HG02678 (cell line): Measurements from ENCODE around the gene ST14.
"Not testable (repeated sequence)": the region's sequence is repeated elsewhere in the genome, so short reads cannot be mapped to it uniquely, and the experiment has no call there.

Experiments used
- ATAC-seq: cut with Tn5 transposase; IDR thresholded peaks from one replicate; pipeline ENCODE4 v1.9.1; 2021; ENCODE audit warnings: mild to moderate bottlenecking, moderate library complexity; ENCODE audit not compliant: unreplicated experiment

Gene ST14

DNA sequence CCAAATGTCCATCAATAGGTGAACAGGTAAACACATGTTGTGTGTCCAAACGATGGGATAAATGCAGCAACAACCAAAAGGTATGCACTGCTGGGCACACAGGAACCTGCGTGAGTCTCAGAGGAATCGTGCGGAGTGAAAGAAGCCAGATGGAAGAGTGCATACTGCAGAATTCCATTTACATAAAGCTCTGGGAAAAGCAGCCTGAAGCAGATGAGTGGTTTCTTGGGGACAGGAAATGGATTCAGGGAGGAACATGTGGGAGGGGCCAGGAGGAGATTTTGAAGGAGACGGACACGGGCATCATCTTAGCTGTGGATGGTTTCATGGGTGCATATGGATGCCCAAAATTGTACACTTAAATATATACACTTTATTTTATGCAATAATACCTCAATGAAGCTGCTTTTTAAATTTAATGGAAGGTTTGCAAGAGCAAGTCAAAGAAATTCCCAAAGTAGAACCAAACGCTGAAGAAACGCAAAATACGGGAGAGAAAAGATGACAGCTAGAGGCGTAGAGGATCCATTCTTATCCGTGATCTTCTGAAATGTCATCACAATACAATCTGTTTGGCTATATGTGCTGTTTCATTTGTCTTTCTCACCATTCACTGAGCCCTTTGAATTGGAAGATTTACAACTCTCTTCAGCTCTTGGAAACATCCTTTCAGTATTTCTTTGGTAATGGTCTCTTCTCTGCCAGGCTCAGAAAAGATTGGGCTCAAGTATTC, 24.5 kb downstream of the ST14 start:
- ATAC-seq = no peak

DNA sequence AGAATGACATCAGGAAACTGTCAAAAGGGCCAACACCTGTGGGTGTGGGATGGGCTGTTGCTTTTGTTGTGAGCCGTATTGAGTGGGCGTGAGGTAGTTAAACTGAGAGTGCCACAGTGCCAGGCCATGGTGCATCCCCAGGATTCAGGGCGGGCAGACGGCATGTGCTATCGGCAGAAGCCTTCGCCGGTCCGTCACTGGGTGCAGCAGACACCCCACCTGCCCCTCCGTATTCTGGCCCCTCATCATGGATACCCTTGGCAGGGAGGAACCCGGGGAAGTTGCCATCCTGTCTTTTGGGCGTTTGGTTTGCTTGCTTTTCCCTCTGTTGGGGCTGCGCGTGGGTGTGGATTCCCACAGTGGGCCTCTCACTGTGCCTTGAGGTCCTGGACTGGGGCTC, 27.5 kb downstream of the ST14 start:
- no peak for ATAC-seq

DNA sequence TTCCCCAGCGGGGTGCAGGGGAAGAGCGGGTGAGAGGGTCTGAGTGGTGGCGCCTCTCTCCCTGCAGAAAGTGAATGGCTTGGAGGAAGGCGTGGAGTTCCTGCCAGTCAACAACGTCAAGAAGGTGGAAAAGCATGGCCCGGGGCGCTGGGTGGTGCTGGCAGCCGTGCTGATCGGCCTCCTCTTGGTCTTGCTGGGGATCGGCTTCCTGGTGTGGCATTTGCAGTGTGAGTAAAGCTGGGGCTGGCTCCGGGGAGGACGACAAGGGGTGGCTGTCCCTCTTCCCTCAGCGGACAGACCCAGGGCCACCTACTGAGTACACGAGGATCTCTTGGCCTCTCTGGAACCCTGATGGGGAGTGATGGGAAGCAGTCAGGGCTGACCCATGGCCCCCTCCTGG, 28.5 kb downstream of the ST14 start:
- no peak for ATAC-seq

DNA sequence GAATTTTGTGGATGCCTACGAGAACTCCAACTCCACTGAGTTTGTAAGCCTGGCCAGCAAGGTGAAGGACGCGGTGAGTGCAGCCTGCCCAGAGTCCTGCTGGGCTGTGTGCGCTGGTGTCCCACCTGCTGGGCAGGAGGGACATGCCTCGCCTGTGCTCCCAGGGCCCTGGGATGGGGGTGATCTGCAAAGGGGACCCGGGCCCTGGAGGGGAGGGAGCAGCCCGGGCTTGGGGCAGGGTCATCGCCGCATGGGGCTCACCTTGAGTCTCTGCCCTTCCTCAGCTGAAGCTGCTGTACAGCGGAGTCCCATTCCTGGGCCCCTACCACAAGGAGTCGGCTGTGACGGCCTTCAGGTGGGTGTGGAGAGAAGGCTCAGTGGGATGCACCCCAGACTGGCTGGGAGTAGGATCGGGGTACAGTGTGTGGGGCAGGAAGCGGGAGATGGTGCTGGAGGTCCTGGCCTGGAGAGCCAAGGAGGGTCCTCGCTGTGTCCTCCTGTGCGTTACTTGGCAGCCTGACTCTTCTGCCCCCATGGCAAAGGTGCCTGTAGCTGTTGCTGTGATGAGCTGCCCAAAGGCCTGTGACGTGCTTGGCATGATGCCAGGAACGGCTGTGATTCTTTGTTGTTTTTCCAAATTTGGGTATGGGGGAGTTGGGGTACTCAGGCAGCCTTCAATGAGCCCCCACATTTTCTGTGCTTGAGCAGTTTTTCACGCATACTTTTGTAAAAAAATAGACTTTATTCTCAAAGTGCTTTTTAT, 29.2 kb downstream of the ST14 start:
- no peak for ATAC-seq

DNA sequence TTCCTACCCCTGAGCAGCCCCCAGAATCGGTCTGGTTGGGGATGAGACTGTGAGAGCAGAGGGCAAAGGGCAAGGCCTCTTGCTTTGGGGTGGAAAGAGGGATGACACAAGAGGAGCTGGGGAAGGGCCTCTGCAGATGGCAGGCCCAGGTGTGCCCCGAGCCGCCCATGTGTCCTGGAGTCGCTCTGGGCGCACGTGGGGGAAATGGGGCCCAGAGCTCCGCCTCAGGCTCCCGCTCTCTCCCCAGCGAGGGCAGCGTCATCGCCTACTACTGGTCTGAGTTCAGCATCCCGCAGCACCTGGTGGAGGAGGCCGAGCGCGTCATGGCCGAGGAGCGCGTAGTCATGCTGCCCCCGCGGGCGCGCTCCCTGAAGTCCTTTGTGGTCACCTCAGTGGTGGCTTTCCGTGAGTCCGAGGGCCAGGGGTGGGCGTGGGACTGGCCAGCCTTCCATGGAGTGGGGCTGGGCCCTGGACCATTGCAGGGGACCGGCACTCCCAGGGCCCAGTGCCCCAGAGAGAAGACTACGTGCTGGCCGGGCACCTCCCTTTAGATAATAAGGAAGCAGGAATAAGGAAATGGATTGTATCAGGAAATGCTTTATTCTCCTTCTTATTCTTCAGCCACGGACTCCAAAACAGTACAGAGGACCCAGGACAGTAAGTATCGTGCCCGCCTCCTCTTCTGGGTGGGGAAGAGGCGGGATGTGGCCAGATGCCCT, 30.1 kb downstream of the ST14 start:
- ATAC-seq = no peak

DNA sequence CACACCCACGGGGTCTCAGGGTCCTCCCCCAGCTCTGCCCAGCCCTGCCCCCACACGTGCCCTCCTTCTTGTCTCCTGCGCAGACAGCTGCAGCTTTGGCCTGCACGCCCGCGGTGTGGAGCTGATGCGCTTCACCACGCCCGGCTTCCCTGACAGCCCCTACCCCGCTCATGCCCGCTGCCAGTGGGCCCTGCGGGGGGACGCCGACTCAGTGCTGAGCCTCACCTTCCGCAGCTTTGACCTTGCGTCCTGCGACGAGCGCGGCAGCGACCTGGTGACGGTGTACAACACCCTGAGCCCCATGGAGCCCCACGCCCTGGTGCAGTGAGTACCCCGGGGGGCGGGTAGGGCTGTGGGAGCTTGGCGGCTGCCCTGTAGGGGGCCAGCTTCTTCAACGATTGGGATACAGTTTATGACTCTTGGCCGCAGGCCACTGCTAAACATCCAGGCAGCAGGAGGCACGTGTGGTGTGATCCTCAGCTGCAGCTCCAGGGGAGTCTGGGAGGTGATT, 30.8 kb downstream of the ST14 start:
- no peak for ATAC-seq

DNA sequence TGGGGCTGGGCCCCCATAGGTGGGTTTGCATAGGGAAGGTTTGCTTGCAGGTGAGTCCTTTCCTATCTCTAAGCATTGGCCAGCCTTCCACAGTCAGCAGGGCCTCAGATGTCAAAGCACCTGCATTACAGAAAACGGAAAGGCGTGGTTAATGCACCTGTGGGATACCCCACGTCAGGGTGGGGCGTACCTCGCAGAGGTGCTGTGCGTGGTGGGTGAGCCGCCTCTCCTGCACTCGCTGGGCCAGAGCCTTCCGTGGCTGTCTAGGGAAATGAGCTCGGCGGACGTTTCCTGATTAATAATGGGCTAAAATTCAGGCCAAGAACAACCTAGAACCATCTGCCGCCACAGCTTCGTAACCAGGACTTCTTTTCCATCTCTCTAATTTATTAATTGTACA, 32.3 kb downstream of the ST14 start:
- ATAC-seq = no peak

DNA sequence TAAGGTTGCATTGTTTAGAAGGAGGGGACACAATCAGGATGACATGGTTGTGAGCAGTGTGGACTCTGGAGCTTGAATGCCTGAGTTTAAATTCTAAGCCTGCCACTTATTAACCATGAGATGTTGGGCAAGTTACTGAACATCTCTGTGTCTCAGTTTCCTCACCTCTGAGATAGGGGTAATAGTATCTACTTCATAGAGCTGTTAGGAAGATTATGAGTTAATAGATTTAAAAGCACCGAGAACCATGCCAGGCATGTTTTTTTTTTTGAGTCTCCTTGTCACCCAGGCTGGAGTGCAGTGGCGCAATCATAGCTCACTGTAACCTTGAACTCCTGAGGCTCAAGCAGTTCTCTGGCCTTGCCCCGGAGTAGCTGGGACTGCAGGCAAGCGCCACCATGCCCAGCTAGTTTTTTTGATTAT, 33.3 kb downstream of the ST14 start:
- no peak for ATAC-seq

DNA sequence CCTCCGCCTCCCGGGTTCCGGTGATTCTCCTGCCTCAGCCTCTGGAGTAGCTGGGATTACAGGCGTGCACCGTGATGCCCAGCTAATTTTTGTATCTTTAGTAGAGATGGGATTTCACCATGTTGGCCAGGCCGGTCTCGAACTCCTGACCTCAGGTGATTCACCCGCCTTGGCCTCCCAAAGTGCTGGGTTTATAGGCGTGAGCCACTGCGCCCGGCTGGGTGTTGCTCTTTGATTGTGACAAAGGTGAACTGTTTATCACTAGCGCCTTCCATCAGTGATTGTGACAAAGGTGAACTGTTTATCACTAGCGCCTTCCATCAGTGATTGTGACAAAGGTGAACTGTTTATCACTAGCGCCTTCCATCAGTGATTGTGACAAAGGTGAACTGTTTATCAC, 34.0 kb downstream of the ST14 start:
- ATAC-seq = not testable (repeated sequence)

DNA sequence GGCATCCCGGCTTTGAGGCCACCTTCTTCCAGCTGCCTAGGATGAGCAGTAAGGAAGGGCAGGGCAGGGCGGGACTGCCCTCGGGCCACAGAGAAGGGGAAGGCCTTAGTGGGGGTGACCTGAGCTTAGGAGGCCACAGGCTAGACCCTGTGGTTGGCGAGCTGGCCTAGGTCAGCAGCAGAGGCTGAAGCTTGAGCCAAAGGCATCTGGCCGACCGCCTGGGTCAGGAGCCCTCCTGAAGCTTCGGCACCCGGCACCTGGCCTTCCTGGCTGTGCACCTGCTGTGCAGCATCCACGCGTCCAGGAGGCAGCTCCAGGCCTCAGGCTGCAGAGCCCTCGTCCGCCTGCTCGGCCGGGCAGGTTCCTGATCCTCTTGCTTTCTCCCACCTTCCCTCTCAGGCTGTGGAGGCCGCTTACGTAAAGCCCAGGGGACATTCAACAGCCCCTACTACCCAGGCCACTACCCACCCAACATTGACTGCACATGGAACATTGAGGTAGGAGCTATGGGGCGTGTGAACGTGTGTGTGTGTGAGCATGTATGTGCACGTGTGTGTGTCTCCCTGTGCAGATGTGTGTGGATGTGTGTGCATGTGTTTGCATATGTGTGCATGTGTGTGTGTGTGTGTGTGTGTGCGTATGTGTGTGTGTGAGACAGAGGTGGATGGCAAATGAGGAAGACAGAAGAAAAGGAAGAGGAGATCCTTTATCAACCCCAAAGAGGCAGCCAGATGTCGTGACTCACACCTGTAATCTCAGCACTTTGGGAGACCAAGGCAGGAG, 34.9 kb downstream of the ST14 start:
- no peak for ATAC-seq

DNA sequence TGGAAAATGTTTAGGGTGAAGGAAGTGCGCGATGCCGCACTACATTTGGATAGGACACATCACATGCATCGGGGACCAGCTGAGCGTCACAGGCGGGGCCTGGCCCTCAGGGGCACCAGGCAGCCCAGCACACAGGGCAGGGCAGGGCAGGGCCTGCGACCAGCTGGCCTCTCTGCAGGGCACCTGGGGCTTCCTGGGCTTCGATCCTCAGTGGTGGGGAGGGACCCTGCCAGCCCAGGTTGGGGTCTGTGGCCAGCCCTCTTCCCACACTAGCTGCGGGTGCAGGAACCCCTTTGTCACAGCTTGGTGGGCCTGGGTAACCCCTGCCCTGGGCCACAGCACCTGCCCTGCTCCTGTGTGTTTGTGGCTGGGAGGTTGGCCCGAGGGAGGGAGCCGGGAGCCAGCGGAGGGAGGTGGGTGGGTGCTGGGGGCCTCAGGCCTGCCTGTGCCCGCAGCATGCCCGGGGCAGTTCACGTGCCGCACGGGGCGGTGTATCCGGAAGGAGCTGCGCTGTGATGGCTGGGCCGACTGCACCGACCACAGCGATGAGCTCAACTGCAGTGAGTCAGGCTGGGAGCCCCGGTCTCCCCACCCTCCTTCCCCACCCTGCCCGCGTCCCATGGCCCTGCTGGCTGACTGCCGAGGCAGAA, 37.9 kb downstream of the ST14 start:
- no peak for ATAC-seq

DNA sequence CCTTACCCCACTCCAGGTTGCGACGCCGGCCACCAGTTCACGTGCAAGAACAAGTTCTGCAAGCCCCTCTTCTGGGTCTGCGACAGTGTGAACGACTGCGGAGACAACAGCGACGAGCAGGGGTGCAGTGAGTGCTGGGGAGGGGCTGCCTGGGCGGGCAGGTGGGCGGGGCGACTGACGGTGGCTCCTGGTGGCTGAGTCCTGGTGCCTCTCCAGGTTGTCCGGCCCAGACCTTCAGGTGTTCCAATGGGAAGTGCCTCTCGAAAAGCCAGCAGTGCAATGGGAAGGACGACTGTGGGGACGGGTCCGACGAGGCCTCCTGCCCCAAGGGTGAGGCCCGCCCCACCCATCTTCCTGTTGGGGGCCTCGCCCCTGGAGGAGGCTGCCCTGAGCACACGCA, 38.7 kb downstream of the ST14 start:
- ATAC-seq = no peak

DNA sequence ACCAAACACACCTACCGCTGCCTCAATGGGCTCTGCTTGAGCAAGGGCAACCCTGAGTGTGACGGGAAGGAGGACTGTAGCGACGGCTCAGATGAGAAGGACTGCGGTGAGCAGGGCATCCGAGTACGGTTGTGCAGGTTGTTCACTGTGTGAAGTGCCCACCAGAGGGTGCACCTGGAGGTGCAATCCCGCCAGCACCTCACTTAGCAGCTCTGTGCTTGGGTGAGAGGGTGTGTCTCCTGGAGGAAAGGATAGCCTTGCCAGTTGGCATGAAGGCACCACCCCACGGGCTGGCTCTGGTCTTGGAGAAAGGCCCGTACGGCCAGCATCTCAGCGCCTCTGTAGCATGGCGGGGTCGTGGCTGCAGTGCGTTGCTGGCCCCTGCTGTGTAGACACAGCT, 39.4 kb downstream of the ST14 start:
- no peak for ATAC-seq

DNA sequence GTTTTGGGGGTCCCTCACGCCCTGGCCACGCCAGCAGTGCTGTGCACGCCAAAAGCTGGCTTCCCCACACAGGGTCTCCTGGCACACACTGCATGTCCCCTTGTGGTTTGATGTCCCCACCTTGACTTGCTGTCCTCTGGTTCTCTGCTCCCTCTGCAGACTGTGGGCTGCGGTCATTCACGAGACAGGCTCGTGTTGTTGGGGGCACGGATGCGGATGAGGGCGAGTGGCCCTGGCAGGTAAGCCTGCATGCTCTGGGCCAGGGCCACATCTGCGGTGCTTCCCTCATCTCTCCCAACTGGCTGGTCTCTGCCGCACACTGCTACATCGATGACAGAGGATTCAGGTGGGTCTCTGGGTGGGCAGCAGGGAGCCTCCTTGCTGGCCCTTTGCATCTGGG, 40.2 kb downstream of the ST14 start:
- ATAC-seq = no peak

DNA sequence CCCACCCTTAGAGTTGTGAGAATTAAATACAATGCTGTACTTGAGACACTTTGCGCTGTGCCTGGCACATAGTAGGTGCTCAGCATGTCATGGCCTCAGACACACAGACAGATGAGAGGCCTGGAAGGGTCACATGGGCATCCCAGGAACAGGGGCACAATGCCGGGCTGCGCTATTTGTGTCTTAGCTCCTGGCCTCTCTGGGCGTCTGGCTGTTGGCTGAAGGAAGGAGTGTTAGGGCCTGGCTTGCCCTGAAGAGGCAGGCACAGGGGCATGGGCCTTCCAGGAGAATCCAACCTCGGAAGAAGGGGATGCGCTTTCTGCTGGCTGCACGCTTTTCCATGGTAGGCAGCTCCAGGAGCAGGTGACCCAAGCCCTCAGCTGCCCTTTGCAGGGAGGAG, 41.4 kb downstream of the ST14 start:
- no peak for ATAC-seq

DNA sequence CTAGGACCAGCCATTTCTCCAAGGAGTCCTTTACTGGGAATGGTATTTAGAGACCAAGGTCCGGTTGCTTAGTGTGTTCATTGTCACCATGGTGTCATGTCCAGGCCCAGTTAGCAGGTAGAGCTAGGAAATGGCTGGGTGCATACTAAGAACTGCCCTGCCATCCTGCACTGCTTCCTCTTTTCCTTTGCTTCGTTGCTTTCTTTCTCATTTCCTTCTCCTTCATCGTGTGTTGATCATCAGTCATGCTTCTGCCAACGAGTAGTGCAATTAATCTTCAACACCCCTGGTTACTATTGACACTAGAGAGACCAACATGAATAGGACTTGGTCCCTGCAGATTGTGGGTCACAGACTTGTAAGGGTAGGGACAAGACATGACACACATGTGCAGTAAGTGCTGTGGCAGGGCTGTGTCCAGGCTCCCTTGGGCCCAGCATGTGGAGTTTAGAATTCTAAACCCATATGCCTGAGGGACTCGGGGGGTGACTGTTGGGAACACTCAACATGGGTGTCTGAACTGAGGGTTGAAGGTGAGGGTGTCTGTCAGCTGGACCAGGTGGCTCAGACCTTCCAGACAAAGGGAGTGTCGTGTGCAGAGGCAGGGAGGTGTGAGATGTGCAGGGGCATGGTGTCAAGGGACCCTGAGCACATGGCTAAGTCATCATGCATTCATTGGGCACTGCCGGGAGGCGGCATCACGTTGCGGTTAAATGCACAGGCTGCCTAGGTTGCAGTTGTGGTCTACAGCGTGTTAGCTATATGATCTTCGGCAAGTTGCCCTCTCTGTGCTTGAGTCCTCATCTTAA, 42.6 kb downstream of the ST14 start:
- no peak for ATAC-seq

DNA sequence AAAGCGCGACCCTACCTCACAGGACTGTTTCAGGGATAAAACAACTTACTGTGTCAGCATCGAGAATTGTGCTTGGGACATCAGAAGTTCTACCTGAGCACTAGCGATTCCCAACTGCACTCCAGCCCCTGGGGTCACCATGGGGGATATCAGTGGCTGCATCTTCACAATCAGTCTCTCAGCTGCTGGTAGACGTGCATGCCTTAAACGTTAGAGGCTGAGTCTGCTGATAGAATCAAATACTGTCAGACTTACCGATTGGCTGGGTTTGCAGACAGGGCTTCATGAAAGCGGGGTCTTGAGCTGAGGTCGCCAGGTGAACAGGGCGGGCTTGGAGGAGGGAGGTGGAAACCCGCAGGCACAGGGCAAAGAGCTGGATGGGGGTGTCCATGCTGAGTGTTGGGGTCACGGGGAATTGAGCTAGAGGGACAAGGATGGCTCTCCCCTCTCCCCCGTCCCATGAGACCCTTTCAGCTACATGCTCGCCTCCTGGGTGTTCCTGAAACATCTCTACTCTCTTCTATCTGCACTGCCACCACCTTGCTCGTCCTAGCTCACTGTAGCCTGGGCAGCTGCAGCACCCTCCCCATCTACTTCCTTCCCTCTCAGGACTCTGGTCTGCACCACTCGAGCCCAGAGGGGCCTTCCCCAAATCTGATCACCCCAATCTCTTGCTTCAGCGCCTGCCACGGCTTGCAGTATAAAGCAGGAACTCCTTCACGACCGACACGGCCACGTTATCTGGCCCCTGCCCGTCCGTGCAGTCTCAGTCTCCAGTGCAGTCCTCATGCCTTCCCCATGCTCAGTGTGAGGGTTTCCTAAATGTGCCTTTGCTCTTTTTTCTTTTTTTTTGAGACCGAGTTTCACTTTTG, 43.5 kb downstream of the ST14 start:
- no peak for ATAC-seq
